Stimulated activated CD8-positive, alpha-beta memory T cell treated with anti-CD3 and anti-CD28 coated beads, Interleukin-7, amount 100 ng/mL, for 48 hours (primary cell): ENCODE data around the gene IRF6.

ENCODE experiments used
- DNase-seq, 2 donors: peaks; one replicate each; pipeline ENCODE4 v3.0.0-alpha.2; 2020; ENCODE audit warnings: low read depth in 1 of 2; ENCODE audit errors: extremely low read depth in 1 of 2

Gene IRF6

DNA sequence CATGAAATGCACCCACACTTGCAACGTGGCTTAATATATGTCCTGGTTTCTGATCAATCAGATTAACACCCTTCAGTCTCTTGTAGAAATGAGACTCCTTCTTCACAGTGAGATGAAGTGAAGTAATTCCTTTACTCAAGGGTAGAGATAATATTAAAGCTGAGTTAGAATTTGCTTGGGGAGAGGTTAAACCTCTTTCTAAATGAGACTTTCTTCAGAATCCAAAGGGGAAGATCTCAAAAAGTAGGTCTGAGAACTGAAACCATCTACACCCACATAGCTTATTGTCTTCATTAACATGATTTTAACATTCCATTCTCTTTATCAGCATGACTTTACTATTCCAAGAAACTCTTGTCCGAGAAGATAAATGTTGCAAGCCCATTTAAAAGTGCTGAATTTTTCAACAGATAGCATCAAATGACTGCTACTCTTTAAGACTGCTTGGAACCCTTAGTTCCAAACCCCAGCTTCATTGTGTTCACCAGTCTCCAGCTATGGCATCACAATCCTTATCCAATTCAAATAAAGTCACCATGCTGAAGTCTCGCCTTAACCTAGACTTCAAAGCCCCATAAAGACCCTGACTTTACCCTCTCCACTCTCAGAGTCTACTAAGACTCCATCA, 69.3 kb downstream of the IRF6 start:
- DNase-seq: no peak
